Peyer's patch (tissue), 4 donors: ENCODE results near the gene NOP53.

Experiments
- CTCF ChIP-seq, 6 experiments: fragments of 450-650 bp in 4 of 6; fragments of 200-600 bp in 2 of 6; sonication (generic) in 1 of 6; IDR thresholded peaks; one replicate each; pipeline ENCODE4 v1.5.1; 2017 to 2019; ENCODE audit warnings: antibody characterized with exemption in 6 of 6, mild to moderate bottlenecking in 3 of 6, moderate library complexity in 1 of 6
- POLR2A ChIP-seq, 2 donors: fragments of 450-650 bp; IDR thresholded peaks; one replicate each; pipeline ENCODE4 v1.5.1; 2017; ENCODE audit warnings: antibody characterized with exemption in 2 of 2, mild to moderate bottlenecking in 2 of 2, moderate library complexity in 2 of 2

GRCh38 chr19:47779524-47780214 lies 34.3 kb downstream of the NOP53 start:
- TF ChIP-seq CTCF (IDR thresholded peaks at IDR 0.05) (no peak), POLR2A (IDR thresholded peaks at IDR 0.05) (no peak)
